HT1080 (cell line): ENCODE results near the gene ARL13B. TPM values are rescaled to one million over a fixed set of nuclear protein-coding genes. Genes with fewer than 3 reads are reported as not detected.
"Not testable (repeated sequence)": the region's sequence is repeated elsewhere in the genome, so short reads cannot be mapped to it uniquely, and the experiment has no call there.

ENCODE experiments used
- DNase-seq: peaks from one replicate; pipeline ENCODE4 v3.0.0-alpha.2; 2015; ENCODE audit warnings: low read depth
- polyA plus RNA-seq, 2 experiments: library from polyadenylated mRNA; depleted of rRNA; stranded (reverse); fragments of >200 nt; gene quantifications; 2 replicates each; pipeline ENCODE4 v1.2.3, GENCODE V29; 2015
- total RNA-seq: library from RNA; depleted of rRNA; stranded (reverse); fragments of >200 nt; shearing (Covaris generic); gene quantifications from 2 replicates; pipeline ENCODE4 v1.2.3, GENCODE V29; 2014; rRNA removed

ARL13B gene
- 9.6 and 10.0 TPM in 2 replicates for total RNA-seq
- 8.5 and 10.3 TPM in 2 replicates for polyA plus RNA-seq (2015; cell fraction: cytosol; rRNA removed)
- 9.4 and 10.4 TPM in 2 replicates for polyA plus RNA-seq (2015; cell fraction: nucleus; rRNA removed)

DNA sequence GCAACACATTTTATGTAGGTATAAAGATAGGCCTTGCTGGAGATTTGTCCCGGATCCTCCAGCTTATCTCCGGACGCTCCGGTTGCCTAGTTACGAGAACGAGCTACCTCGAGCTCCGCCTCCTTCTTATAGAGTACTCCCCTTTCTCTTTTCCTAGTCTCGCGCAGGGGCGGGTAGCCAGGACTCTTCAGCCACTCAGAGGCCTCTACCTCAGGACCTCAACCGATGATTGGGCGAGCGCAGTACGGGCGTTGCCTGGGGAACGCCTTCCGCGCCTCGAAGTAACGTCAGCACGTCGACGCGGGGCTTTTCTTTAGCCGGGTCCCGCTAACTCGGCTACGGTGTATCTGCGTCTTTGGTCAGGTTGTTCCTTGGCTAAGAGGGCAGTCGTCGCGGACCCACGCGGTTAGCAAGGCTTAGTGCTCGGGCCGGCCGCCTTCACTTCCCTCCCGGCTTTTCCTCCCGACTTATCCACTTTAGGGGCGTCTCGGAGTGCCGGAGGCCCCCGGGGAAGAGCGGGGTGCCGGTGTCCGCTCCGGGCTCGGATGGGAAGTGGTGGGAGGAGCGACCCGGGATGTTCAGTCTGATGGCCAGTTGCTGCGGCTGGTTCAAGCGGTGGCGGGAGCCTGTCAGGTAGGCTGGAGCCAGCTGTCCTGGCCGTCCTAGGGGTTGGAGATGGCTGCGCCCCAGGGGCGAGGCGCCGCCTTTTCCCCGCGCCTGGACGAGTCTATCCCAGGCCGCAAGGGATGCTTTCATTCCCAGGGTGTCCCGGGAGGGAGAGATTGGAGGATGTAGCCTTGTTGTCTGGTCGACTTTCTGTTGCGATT lies at the start of gene ARL13B:
Gene ARL13B (plus strand): TSS at position 306 of the 827 bp plus-strand sequence. CDS start 269 bp downstream, at position 575.
- DNase-seq, result peak; percentile 98

DNA sequence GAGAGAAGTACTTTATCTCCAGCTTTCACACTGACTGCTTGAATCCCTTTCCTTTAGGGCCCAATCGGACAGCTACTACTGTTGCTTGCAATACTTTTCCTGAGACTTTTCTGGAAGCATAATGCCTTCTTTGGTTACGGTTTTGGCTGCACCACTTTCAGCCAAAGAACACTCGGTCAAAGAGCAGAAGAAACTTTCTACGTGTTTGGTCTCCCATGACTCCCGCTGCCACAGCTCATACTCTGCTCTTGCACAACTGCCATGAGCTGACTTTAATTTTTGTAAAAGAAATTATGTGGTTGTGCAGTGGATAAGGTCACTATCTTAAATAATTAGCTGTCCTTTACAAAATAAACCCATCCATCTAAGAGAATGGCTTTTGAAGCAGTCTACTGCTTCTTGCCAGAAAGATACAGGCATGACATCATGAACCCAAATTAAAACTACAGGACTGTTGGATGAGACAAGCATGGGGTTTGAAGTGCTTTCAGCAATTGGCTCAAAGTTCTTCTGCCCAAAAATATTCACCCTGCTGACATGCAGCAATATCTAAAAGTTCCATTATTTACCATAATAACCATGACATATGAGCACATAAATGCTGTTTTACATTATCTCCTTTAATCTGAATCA lies 48.2 kb upstream of the ARL13B start:
- DNase-seq, result no peak

DNA sequence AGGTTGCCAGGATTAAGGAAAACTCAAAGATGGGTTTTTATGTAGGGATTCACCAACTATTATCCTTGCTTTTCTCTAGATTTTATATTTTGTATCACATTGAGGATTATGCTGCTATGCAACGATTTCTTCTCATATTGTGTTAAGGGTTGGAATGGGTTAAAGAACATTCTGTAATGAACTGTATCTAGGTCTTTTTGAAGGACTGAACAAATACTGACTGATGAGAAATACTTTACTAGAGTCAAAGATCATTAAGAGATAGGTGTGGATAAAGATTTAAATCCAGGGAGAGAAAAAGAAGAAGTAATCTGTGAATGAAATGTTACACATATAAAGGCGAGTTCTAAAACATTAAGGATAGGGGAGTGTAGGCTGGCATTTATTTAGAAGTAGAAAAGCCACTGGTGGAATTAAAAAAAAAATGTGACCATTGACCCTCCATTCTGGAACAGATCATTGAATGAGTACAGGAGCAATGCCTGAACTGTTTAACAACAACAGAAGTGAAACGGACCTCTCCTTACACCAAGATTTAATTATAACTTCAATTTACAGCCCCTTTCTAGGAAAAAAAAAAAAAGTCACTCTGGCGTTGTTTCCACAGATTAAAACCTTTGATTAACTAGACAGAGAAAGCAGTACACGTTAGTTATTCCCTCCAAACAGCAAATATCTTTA lies 45.4 kb upstream of the ARL13B start:
- no peak for DNase-seq

DNA sequence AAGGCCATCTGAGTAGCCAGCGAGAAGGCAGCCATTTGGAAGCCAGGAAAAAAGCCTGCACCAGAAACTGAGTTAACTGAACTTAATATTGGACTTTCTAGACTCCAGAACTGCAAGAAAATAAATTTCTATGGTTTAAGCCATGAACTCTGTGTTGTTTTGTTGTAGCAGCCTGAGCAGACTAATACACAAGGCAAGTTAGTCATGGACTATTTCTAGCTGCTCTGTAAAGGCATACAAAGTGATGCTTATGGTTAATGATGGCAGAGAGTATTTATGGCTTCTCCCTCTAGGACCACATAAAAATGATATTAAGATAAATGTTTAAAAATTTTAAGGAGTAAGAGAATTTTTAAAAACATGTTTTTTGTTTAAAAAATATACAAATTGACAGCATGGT lies 43.4 kb upstream of the ARL13B start:
- no peak for DNase-seq

DNA sequence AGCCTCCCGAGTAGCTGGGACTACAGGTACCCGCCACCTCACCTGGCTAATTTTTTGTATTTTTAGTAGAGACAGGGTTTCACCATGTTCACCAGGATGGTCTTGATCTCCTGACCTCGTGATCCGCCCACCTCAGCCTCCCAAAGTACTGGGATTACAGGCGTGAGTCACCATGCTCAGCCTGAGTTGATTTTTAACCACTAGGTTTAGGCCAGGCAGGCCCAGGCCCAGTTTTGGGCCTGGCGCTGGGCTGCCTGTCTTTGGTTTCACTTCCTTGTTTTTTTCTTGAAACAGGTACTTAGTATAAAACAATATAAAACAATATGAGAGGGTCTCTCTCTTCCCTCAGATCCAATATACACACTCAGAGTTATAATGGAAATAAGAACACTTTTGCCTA lies 42.5 kb upstream of the ARL13B start:
- DNase-seq, result not testable (repeated sequence)

DNA sequence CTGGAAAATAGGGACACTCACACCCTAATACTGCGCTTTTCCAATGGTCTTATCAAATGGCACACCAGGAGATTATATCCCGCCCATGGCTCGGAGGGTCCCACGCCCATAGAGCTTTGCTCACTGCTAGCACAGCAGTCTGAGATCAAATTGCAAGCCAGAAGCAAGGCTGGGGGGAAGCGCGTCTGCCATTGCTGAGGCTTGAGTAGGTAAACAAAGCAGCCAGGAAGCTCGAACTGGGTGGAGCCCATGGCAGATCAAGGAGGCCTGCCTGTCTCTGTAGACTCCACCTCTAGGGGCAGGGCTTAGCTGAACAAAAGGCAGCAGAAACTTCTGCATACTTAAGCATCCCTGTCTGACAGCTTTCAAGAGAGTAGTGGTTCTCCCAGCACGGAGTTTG lies 30.0 kb upstream of the ARL13B start:
- DNase-seq, result peak; percentile 10

DNA sequence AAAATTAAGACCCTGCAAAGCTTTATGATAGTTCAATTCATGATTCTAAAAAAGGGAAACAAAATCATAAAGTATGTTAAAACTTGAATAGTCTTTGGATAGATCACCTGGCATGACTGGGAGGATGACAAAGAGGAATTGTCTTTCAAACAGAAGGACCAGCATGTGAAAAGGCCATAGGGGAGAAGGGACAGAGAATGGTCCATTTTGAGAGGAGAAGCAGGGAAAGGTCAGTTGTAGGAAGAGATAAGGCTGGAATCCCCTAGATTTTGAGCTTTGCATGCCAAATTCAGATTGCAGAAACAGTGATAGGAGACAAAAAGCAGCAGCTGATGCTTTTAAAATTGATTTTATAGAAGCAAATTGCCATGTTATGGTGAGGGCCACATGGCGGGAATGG lies 18.9 kb upstream of the ARL13B start:
- no peak for DNase-seq

DNA sequence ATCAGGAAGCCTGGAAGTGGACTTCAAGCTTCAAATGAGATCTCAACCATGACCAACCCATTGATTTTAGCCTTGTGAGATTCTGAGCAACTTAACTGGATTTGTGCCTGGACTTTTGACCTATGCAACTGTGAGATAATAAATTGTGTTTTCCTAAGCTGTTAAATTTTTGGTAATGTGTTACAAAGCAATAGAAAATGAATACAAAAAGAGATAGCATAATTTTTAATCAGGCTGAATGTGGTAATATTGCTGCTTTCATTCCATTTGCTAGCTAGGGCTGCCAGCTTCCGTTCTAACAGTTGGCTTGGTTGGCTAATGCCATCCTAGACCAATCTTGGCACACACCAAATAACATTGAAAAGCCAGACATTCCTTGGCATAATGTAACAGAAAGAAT lies 18.5 kb upstream of the ARL13B start:
- no peak for DNase-seq

DNA sequence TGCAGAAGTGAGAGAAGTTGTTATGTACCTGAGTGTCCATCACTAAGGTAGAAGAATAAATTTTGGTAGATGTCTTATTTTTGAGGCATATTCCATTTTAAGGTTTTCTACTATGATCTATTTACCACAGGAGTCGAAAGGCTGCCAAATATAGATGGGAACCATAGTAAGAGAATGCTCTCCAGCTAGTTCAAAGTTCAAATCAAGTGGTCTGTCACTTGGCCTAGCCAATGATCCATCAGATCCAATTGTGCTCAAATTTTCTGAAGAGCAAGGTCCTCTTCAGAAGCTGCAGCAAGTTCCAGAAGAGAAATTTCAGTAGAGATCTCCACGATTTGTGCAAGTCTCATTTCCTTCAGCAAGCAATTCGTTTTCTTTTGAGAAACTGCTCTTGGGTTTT lies 17.2 kb upstream of the ARL13B start:
- DNase-seq, result no peak

DNA sequence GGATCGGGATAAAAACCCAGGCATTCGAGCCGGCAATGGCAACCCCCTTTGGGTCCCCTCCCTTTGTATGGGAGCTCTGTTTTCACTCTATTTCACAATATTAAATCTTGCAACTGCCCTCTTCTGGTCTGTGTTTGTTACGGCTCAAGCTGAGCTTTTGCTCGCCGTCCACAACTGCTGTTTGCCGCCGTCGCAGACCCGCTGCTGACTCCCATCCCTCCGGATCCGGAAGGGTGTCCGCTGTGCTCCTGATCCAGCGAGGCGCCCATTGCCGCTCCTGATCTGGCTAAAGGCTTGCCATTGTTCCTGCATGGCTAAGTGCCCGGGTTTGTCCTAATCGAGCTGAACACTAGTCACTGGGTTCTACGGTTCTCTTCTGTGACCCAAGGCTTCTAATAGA lies 14.8 kb upstream of the ARL13B start:
- DNase-seq, result not testable (repeated sequence)

DNA sequence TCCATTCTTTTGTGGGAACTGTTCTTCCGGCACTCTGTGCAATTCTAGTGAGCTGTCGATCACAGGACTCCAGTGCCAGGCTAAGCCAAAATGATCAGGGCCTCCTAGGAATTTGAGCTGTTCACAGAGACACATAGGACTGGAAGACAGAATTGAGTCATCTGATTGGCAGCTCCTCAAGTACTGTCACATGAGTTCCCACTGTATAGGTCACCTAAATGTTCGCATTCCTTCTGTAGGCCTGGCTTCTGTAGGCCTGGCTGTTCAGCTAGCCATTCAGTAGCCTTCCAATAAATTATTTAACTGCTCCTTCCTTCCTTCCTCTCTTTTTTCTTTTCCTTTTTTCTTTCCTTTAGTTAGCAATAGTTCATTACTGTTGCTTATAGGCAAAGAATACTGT lies 10.5 kb upstream of the ARL13B start:
- DNase-seq, result peak; percentile 67

DNA sequence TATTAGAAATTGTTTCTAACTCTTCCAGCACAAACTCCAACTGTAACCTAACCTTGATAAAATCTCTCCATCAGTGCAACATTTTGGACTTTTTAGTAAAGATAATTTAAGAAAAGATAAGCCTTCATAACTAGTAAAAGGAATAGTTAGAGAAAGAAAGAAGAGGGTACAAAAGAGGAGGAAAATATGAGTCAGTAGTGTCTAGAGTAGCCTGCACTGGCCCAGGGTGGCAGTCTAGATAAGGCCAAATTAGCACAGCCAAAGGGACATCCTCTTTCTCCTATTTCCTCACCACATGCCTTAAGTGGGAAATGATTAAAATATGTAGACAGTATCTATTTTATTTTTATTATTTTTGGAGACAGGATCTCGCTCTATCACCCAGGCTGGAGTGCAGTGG lies 10.0 kb upstream of the ARL13B start:
- no peak for DNase-seq

DNA sequence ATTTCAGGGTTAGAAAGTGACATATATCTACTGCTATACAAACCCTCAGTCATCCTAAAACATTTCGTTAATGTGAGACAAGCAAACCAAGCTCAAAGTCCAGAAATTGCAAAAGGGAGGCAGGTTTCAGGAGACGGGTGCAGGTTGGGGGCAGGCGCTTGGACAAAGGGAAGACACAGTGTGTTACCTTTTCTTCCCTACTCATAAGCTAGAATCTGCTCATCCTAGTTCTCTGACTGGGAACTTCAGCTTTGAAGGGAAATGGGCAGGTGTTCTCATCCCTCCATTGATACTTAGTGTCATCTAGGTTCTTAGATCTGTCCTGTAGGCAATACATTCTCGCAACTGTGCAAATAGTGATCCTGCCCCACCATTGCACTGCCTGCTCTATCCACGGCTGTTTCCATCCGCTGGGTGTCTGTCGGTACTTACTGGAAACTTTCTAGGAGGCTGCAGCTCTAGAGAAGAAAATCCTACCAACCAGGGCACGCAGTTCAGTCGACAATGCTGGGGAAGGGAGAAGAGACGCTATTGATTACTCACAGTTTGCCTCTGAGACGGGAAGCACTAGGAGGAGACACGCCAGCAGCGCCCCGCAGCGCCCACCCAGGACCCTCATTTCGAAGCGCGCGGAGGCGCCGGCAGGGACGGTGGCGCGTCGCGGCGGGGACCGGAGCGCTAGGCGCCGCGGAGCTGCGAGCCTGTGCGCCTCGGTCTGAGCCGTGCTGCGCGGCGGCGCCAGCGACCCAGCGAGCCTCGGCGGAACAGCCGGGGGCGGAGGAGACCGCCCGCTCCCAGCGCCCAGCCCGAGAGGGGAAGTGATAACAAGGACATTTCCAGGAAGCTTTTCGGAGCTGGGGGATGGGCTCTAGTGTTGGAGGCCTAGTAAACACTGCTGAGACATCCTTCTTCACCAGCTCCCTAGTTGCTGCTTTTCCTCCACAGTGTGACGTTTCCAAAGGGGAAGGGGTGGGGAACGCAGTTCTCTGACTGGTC lies 6.5 kb upstream of the ARL13B start, which contains the start of gene PROS1:
Gene PROS1 (minus strand): TSS at position 766 of the 996 bp plus-strand sequence. CDS start 147 bp downstream, at position 619.
- DNase-seq, result peak; percentile 72

DNA sequence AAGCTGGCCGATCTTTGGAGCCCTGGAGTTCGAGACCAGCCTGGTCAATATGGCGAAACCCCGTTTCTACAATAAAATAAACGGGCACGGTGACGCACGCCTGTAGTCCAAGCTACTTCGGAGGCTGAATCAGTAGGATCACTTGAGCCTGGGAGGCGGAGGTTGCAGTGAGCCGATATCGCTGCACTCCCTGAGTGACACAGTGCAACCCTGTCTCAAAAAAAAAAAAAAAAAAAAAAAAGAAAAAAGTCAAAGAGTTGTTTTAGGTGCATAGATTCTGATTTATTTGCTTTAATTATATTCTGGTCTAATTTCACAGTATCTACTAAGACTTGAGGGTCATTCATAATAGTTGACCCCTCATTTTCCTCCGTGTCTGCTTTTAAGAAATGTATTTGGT lies 1.7 kb downstream of the ARL13B start:
- no peak for DNase-seq

DNA sequence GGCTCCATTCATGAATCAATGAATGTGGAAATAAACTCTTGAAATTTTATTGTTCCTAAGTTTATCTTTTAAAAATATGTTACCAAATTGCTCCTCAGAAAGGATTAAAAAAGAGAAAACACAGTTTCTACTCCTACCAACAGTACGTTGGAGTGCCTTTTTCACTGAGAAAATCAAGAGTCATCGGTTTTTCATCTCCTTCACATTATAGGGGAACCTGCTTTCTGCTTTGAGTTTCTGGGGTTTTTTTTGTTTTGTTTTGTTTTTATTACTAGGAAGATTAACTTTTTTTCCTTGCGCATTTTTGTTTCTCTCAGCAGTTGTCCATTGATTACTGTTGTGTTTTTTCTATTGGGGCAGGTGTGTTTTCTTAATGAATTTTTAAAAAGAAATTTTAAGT lies 3.5 kb downstream of the ARL13B start:
- no peak for DNase-seq

DNA sequence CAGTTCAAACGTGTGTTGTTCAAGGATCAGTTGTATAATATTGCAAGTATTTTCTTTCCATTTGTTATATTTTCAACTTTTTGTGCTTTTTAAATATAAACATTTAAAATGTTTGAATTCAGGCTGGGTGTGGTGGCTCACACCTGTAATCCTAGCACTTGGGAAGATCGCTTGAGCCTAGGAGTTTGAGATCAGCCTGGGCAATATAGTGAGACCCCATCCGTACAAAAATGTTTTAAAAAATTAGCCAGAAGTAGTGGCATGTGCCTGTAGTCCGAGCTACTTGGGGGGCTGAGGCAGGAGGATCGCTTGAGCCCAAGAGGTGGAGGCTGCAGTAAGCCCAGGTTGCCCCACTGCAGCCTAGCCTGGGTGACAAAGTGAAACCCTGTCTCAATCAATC lies 4.7 kb downstream of the ARL13B start:
- no peak for DNase-seq

DNA sequence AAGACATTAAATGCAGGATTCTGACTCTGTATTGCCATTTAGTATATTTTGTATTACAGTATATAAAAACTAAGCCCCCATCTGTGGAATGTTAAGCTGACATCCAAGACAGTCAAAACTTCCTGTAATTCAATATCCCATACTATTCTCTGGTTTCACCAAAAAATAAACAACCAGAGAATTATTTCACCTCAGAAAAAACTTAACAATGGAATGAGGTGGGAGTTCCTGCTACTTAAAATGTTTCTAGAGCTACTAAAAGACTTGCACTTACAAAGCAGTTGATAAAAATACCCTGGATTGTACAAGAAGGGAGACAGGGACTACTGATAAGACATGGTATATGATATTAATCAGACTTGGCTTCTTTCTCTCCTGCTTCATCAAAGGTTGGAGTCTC lies 8.3 kb downstream of the ARL13B start:
- DNase-seq, result peak; percentile 33

DNA sequence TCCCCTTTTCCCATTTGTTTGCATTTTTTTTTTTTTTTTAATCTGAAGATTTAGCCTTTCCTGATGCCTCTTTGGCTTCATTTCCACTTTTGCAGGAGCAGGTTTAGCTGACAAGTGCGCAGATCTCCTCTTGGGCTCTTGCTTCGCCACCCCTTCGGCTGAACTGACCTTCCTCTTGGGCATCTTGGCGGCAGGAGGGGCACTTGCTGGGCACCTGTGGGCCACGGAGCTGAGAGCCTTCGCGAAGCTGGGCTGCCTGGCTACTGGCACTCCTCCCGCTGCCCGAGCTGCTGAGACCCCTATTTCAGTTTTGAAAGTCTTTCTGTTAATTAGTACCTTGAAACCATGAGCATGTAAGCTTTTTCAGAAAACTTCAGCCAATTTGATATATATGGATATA lies 8.8 kb downstream of the ARL13B start:
- no peak for DNase-seq

DNA sequence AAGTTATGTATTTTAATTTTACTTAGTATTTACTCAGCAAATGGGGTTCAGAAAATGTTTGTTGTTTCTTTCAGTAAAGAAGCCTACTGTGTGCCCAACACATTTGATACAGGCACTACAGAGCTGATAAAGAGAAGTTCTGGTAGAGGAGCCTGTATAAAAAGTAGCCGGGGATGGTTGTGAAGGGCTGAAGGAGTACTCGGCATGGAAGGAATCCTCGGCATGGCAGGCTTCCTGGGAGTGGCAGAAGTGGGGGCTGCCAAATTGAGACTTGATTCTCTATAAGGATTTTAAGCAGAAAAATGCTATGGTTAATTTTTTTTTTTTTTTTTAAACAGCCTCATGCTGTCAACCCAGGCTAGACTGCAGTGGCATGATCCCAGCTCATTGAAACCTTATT lies 9.3 kb downstream of the ARL13B start:
- no peak for DNase-seq

DNA sequence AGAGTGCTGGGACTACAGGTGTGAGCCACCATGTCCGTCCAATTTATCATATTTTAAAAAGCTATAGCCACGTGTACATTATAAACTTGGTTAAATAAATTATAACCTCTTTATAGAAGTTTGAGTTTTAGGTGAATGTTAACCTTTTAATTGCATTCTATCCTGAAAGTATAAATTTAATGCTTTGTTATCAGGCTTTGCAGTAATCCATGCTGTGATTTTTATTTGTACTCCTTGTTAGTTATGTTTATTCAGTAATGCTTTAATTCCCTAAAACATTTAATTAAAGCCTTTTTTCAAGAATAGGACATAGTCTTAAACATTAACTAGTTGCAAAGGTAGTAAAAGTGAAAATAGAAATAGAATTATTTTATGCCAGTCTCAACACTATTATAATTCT lies 11.7 kb downstream of the ARL13B start:
- no peak for DNase-seq

DNA sequence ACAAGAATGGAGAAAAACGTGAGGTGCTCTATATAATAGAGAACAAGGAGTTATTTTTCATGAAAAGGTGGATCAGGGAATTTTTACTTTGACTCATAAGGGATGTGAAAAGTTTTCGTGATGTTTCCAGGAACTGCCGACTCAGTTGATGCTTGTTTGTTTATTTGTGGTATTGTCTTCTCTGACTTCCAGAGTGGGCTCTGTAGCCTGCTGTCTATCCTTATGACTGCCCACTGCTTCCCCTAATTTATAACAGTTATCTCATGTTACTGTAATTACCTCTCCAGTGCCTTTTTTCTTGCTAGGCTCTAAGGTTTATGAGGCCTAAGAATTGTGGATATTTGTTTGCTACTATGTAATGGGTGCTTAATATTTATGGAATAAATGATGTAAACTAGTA lies 12.3 kb downstream of the ARL13B start:
- DNase-seq, result no peak
